ENCODE results near the gene HJV. TPM values are rescaled to one million over a fixed set of nuclear protein-coding genes. Genes with fewer than 3 reads are reported as not detected.

Gene HJV
- total RNA-seq, 1 experiment from 2014 or later: not detected

Other genes starting within 250 kb of the HJV start
- 9.5 TPM for gene RNF115, start 197.6 kb downstream of the HJV start, total RNA-seq (2021; ENCODE audit: unreplicated experiment)
- gene POLR3C, start 197.5 kb downstream of the HJV start, total RNA-seq (2021; ENCODE audit: unreplicated experiment): 25.4 TPM
- gene NUDT17, start 176.1 kb downstream of the HJV start, total RNA-seq (2021; ENCODE audit: unreplicated experiment): 1.8 TPM
- gene PIAS3, start 162.7 kb downstream of the HJV start, total RNA-seq (2021; ENCODE audit: unreplicated experiment): 31.2 TPM
- gene ANKRD35, start 135.9 kb downstream of the HJV start, total RNA-seq (2021; ENCODE audit: unreplicated experiment): not detected
- 0.86 TPM for gene ITGA10, start 111.7 kb downstream of the HJV start, total RNA-seq (2021; ENCODE audit: unreplicated experiment)
- gene PEX11B, start 103.0 kb downstream of the HJV start, total RNA-seq (2021; ENCODE audit: unreplicated experiment): 20.9 TPM
- gene RBM8A, start 94.3 kb downstream of the HJV start, total RNA-seq (2021; ENCODE audit: unreplicated experiment): 195 TPM
- gene LIX1L, start 63.7 kb downstream of the HJV start, total RNA-seq (2021; ENCODE audit: unreplicated experiment): 12.4 TPM
- 1.1 TPM for gene ANKRD34A, start 57.2 kb downstream of the HJV start, total RNA-seq (2021; ENCODE audit: unreplicated experiment)
- gene POLR3GL, start 57.0 kb downstream of the HJV start, total RNA-seq (2021; ENCODE audit: unreplicated experiment): 17.9 TPM
- gene TXNIP, start 25.2 kb downstream of the HJV start, total RNA-seq (2021; ENCODE audit: unreplicated experiment): 2.5 TPM
- gene NBPF10, start 123.1 kb upstream of the HJV start, total RNA-seq (2021; ENCODE audit: unreplicated experiment): 1.7 TPM
- gene NOTCH2NLA, start 207.3 kb upstream of the HJV start, total RNA-seq (2021; ENCODE audit: unreplicated experiment): 26.3 TPM